HG03460 (cell line): ENCODE results near the gene SLC41A3.

ENCODE experiments used
- ATAC-seq: cut with Tn5 transposase; IDR thresholded peaks from one replicate; pipeline ENCODE4 v1.9.1; 2021; ENCODE audit not compliant: unreplicated experiment

The SLC41A3 gene

GRCh38 chr3:126033051-126033745 lies 50.7 kb downstream of the SLC41A3 start:
- no peak for ATAC-seq

DNA sequence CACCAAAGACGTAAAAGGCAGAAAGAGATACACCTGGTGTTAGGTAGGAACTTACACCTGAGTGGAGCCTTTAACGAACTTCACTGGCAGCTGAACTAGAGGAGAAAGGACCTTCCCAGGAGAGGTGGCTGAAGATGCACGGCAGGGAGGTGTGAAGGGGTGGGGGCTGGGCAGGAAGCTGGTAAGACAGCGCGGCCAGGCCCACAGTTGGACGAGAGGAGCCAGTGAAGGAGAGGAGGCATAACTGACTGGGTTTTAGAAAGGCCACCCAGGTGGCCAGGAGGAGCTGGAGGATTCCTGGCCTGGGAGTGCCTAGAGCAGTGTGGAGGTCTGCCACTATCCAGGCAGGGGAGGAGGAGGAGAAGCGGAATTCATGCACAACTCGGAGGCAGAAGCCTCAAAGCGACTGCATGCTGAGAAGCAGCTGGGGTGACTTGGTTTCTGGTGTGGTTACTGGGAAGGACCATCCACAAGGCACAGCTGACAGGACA lies 51.9 kb downstream of the SLC41A3 start:
- ATAC-seq = no peak

- no peak for ATAC-seq
These were observed 53.5 kb downstream of the SLC41A3 start for GRCh38 chr3:126030455-126030854.

GRCh38 chr3:126029241-126029640 lies 54.7 kb downstream of the SLC41A3 start:
- no peak for ATAC-seq

- no peak for ATAC-seq
These were observed 55.8 kb downstream of the SLC41A3 start for GRCh38 chr3:126028096-126028495.

DNA sequence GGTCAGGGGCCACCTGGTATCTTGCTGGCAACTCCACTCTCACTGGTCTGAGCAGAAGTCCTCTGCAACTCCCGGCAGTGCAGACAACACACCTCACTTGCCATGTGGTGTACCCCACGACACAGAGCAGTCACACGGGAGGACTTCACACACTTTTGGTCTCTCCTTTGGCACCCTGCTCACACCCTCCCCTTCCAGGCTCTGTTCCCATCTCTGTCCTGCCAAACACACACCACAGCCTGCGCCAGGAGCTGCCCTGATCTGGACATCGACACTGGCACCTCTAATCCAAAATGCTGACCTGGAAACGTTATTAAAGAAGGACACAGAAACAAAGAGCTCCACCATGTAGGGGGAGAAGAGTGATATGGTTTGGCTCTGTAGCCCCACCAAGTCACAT lies 57.2 kb downstream of the SLC41A3 start:
- no peak for ATAC-seq

GRCh38 chr3:126026277-126026751 lies 57.6 kb downstream of the SLC41A3 start:
- ATAC-seq = no peak

- ATAC-seq = no peak
These were observed 58.1 kb downstream of the SLC41A3 start for GRCh38 chr3:126025862-126026261.

GRCh38 chr3:126025116-126025729 lies 58.7 kb downstream of the SLC41A3 start:
- no peak for ATAC-seq

GRCh38 chr3:126024049-126024854 lies 59.7 kb downstream of the SLC41A3 start:
- ATAC-seq = no peak

- no peak for ATAC-seq
These were observed 60.5 kb downstream of the SLC41A3 start for GRCh38 chr3:126023390-126023789.

GRCh38 chr3:126022741-126023359 lies 61.1 kb downstream of the SLC41A3 start:
- ATAC-seq = no peak

- ATAC-seq = no peak
These were observed 62.2 kb downstream of the SLC41A3 start for GRCh38 chr3:126021702-126022101.

DNA sequence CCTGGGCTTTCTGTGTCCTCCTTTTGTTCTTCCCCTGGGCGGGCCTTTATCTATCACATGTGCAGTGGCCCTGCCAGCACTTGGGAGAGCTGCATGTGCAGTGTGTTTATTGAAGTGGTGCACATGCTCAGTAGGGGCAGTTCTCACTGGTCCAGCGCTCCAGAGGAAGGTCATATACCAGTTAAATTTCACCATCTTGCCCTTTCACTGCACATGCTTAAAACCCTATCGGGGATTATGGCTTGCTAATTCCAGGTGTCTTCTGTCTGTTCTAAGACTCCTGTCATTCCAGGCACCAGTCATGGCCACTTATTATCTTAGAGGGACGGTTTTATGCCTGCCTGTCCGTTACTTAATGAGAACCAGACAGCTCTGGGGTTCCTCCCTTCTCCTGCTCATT lies 62.7 kb downstream of the SLC41A3 start:
- ATAC-seq = no peak

DNA sequence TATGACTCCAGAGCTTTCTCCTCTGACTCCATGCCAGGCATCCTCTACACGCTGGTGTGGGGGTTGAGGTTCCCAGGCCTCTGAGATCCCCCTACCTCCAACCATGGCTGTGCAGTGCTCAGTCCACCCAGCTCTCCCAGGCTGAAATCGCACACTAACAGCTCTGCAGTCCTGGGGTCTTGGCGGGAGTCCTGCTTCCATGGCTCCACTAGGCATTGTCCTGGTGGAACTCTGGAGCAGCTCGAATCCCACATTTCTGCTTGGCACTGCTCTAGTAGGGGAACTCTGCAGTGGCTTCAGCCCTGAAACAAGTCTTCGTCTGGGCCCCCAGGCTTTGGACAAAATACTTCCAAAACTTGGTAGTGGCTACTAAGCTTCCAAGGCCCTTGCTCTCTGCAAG lies 64.2 kb downstream of the SLC41A3 start:
- ATAC-seq = no peak

GRCh38 chr3:126018995-126019394 lies 64.9 kb downstream of the SLC41A3 start:
- no peak for ATAC-seq

GRCh38 chr3:126018545-126018944 lies 65.4 kb downstream of the SLC41A3 start:
- no peak for ATAC-seq

DNA sequence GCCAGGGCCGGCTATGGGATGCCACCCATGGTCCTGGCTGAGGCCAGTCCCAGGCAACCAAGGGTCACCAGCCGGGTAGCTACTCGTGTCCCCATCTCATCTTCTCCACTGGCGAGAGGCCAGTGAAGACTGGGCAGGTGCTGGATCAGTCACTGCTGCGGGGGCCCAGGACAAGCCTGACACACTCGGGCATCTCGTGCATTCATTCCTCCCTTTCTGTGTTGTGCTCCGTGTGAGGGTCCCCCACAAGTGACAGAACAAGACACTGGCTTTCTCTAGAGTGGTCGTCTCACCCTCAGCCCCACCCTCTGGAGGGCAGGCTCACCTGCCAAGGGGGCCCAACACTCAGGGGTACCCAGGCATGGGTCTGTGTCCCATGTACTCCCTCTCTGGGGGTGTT lies 66.6 kb downstream of the SLC41A3 start:
- no peak for ATAC-seq

DNA sequence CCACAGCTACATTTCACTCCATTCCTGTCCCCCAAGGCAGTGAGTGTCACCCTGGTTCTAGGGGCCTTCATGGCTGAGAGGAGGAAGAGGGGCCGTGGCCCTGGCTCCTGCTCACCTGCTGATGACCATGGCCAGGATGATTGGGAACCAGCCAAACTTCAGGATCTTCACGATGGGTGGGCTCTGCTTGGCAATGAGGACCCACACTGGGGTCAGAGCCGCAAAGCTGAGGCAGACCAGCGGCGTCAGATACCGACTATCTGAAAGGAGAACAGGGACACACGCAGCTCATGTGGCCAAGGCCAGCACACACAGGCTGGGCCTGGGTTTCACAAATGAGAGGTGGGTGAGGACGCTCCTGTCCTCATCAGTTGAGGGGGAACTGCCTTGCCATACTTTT lies 67.3 kb downstream of the SLC41A3 start:
- no peak for ATAC-seq

DNA sequence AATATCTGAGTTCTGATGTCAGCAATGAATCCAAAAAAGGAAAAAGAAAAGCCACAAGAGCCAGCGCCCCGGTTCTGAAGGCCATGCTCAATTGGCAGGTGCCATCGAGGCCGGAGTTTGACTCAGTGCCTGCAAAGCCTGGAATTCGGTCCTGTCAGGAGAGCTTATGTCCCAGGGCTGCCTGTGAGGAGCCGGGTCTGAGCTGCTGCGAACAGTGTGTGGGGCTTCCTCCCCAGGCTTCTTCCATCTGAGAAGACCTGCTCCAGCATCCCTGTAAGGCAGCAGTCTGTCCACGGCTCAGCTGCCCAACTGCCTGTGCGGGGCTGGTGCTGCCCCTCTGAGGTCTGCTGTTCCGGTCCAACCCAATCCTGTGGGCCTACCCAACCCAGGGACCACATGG lies 68.8 kb downstream of the SLC41A3 start:
- no peak for ATAC-seq

DNA sequence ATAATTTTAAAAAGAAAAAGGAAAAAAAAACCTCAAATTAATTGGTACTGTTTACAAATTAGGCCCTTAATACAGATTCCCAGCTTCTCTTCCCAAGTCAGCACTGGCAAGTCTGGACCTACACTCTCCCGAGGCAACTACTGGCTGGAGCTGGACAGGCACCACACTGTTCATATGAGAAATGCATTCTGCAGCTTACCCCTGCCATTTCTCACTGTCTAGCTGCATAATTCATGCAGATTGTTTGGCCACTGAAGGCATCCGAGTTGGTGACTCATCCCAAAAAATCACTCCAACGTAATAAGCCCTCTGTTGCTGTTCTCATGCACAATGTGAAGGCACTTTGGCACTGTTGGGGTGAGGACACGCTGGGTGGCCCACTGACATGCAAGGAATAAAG lies 69.7 kb downstream of the SLC41A3 start:
- no peak for ATAC-seq
